Measurements from ENCODE around the gene NRN1L. TPM values are rescaled to one million over a fixed set of nuclear protein-coding genes. Genes with fewer than 3 reads are reported as not detected.

The NRN1L gene
- total RNA-seq, 1 experiment from 2014 or later = 1.4 TPM

DNA sequence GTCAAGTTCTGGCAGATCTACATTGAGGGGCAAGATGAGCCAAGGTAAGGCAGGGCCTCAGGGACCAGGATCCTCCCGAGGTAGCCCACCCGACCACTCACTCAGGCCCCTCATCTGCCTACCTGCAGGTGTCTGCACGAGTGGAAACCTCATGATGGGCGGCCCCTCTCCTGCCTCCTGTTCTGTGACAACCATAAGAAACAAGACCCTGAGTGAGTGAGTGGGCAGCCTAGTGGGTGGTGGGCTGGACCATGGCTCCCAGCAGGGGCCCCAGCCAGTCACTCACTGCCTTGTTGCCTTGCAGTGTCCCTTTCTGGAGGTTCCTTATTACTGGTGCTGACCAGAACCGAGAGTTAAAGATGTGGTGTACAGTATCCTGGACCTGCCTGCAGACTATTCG is 6.5 kb upstream of the NRN1L start:
- CTCF ChIA-PET = no interaction called here
- no peak overlapping the region for H3K4me3 ChIP-seq (replicated peaks in 1 of 2; ENCODE audit: low read depth in 1 of 2, low read length in 2 of 2)
- ATAC-seq = no peak

More for the DNA sequence above, 6.5 kb upstream of the NRN1L start:
- H3K9me2 ChIP-seq (ENCODE audit: insufficient read depth) = no peaks in the 10 kb centered on the region
- no peaks in the 10 kb centered on the region for H3K9me3 ChIP-seq (ENCODE audit: control insufficient read depth in 1 of 2, insufficient read depth in 1 of 2, low read depth in 1 of 2, low read length in 2 of 2)
- H3K4me1 ChIP-seq (ENCODE audit: control insufficient read depth in 1 of 2, insufficient read depth in 2 of 2, low read length in 2 of 2) = peaks cover 7 to 12% of the 10 kb centered on the region in 2 experiments
- ChIA-PET RAD21 (ENCODE audit: low non-redundant PET in 1 of 2, low total read pairs in 2 of 2, uncharacterized antibody in 2 of 2, unreplicated experiment in 2 of 2) (no interaction called here), POLR2A (no interaction called here)
- TF ChIP-seq POLR2AphosphoS5 (IDR thresholded peaks at IDR 0.05; ENCODE audit: low read depth, low read length) (no peak), EZH2phosphoT487 (IDR thresholded peaks at IDR 0.05; ENCODE audit: borderline replicate concordance) (no peak), ZFX (IDR thresholded peaks at IDR 0.05) (no peak)
- TF ChIP-seq, protein P1, sequence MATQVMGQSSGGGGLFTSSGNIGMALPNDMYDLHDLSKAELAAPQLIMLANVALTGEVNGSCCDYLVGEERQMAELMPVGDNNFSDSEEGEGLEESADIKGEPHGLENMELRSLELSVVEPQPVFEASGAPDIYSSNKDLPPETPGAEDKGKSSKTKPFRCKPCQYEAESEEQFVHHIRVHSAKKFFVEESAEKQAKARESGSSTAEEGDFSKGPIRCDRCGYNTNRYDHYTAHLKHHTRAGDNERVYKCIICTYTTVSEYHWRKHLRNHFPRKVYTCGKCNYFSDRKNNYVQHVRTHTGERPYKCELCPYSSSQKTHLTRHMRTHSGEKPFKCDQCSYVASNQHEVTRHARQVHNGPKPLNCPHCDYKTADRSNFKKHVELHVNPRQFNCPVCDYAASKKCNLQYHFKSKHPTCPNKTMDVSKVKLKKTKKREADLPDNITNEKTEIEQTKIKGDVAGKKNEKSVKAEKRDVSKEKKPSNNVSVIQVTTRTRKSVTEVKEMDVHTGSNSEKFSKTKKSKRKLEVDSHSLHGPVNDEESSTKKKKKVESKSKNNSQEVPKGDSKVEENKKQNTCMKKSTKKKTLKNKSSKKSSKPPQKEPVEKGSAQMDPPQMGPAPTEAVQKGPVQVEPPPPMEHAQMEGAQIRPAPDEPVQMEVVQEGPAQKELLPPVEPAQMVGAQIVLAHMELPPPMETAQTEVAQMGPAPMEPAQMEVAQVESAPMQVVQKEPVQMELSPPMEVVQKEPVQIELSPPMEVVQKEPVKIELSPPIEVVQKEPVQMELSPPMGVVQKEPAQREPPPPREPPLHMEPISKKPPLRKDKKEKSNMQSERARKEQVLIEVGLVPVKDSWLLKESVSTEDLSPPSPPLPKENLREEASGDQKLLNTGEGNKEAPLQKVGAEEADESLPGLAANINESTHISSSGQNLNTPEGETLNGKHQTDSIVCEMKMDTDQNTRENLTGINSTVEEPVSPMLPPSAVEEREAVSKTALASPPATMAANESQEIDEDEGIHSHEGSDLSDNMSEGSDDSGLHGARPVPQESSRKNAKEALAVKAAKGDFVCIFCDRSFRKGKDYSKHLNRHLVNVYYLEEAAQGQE (IDR thresholded peaks at IDR 0.05; ENCODE audit: low read depth) = no peak
- TF ChIP-seq, protein P2, sequence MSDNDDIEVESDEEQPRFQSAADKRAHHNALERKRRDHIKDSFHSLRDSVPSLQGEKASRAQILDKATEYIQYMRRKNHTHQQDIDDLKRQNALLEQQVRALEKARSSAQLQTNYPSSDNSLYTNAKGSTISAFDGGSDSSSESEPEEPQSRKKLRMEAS (IDR thresholded peaks at IDR 0.05) = no peak
- no peaks in the 10 kb centered on the region for H3K27me3 ChIP-seq (ENCODE audit: insufficient read depth, low read length)
- H3K4me2 ChIP-seq (ENCODE audit: low read length) = no peak overlapping the region
- H3K79me2 ChIP-seq (ENCODE audit: insufficient read depth, low read length) = peaks cover 36% of the 10 kb centered on the region
- DNase-seq (ENCODE audit: low read depth, low spot score) = no peak
- H3K9ac ChIP-seq (ENCODE audit: low read length) = no peak overlapping the region
- H2AFZ ChIP-seq (ENCODE audit: low read depth, low read length, poor library complexity, severe bottlenecking) = no peak overlapping the region
- peaks cover 45 to 64% of the 10 kb centered on the region in 2 experiments; a peak in 3 of 4 replicates for H3K36me3 ChIP-seq (ENCODE audit: control insufficient read depth in 1 of 2, insufficient read depth in 2 of 2, low read length in 2 of 2)
- BruUV-seq (replicated peaks) = no TSS peak
- no peaks in the 10 kb centered on the region for H4K20me1 ChIP-seq (ENCODE audit: insufficient read depth)
- no peak overlapping the region for H3K27ac ChIP-seq (ENCODE audit: low read depth, low read length)
- intact Hi-C loops (cut with micrococcal nuclease) = no loop called here

Data from HCT116 (cell line).